NOMO-1 (cell line): ENCODE measurements around the gene PPP1R14C.
"Not testable (repeated sequence)": the region's sequence is repeated elsewhere in the genome, so short reads cannot be mapped to it uniquely, and the experiment has no call there.

Source experiments
- DNase-seq, 2 experiments: peaks; one replicate each; lab custom pipeline; 2025; ENCODE audit not compliant: unreplicated experiment in 2 of 2; lab: John Stamatoyannopoulos, UW

Gene PPP1R14C

GRCh38 chr6:150165020-150165702 is 22.3 kb downstream of the PPP1R14C start:
- DNase-seq = no peak

GRCh38 chr6:150167479-150167873 is 24.6 kb downstream of the PPP1R14C start:
- DNase-seq = no peak

GRCh38 chr6:150169181-150169580 is 26.3 kb downstream of the PPP1R14C start:
- DNase-seq = no peak

- DNase-seq = peak in 1 of 2 experiments; percentile 18
These were observed 26.8 kb downstream of the PPP1R14C start for GRCh38 chr6:150169609-150170008.

- no peak for DNase-seq
These were observed 30.1 kb downstream of the PPP1R14C start for GRCh38 chr6:150172929-150173328.

- DNase-seq = no peak
These were observed 32.8 kb downstream of the PPP1R14C start for GRCh38 chr6:150175586-150176151.

- no peak for DNase-seq
These were observed 33.3 kb downstream of the PPP1R14C start for GRCh38 chr6:150176152-150176551.

- no peak for DNase-seq
These were observed 33.8 kb downstream of the PPP1R14C start for GRCh38 chr6:150176659-150177058.

GRCh38 chr6:150177259-150177951 is 34.6 kb downstream of the PPP1R14C start:
- no peak for DNase-seq

GRCh38 chr6:150177952-150178520 is 35.2 kb downstream of the PPP1R14C start:
- no peak for DNase-seq

GRCh38 chr6:150179030-150179429 is 36.2 kb downstream of the PPP1R14C start:
- DNase-seq = no peak

- DNase-seq = not testable (repeated sequence)
These were observed 37.1 kb downstream of the PPP1R14C start for GRCh38 chr6:150179907-150180424.

GRCh38 chr6:150180517-150180916 is 37.7 kb downstream of the PPP1R14C start:
- DNase-seq = no peak

- no peak for DNase-seq
These were observed 39.7 kb downstream of the PPP1R14C start for GRCh38 chr6:150182460-150183078.

- DNase-seq = peak; percentile 17 to 77
These were observed 40.3 kb downstream of the PPP1R14C start for GRCh38 chr6:150183105-150183504.

GRCh38 chr6:150183966-150184365 is 41.1 kb downstream of the PPP1R14C start:
- no peak for DNase-seq

- DNase-seq = peak in 1 of 2 experiments; percentile 34
These were observed 42.2 kb downstream of the PPP1R14C start for GRCh38 chr6:150184850-150185731.

GRCh38 chr6:150185732-150186117 is 42.9 kb downstream of the PPP1R14C start:
- DNase-seq = no peak

GRCh38 chr6:150186129-150186898 is 43.5 kb downstream of the PPP1R14C start:
- DNase-seq = no peak
